Subcutaneous abdominal adipose tissue (tissue), 5 donors: ENCODE data around the gene CYP8B1.
A peak's percentile ranks its signal among the peaks of the same experiment; 100 is the strongest.

ENCODE experiments used
- H3K27ac ChIP-seq: one replicate; pipeline ENCODE4 v1.7.0; 2013; ENCODE audit warnings: low read depth, mild to moderate bottlenecking, inconsistent platforms, low read length, moderate library complexity
- H3K27me3 ChIP-seq, 5 donors: one replicate each; pipeline ENCODE4 v1.7.0; 2013; ENCODE audit warnings: low read length in 5 of 5, inconsistent platforms in 1 of 5; ENCODE audit not compliant: control insufficient read depth in 5 of 5, insufficient read depth in 4 of 5
- H3K36me3 ChIP-seq, 5 donors: one replicate each; pipeline ENCODE4 v1.7.0; 2013; ENCODE audit warnings: low read length in 5 of 5; ENCODE audit not compliant: control insufficient read depth in 5 of 5, insufficient read depth in 5 of 5
- H3K4me1 ChIP-seq, 5 donors: one replicate each; pipeline ENCODE4 v1.7.0; 2013; ENCODE audit warnings: low read length in 5 of 5, mild to moderate bottlenecking in 3 of 5, moderate library complexity in 1 of 5; ENCODE audit not compliant: control insufficient read depth in 5 of 5, insufficient read depth in 5 of 5
- H3K4me3 ChIP-seq, 5 donors: one replicate each; pipeline ENCODE4 v1.7.0; 2013; ENCODE audit warnings: low read length in 5 of 5, low read depth in 1 of 5
- H3K9ac ChIP-seq, 5 donors: one replicate each; pipeline ENCODE4 v1.7.0; 2013; ENCODE audit warnings: low read length in 5 of 5, mild to moderate bottlenecking in 4 of 5, moderate library complexity in 3 of 5
- H3K9me3 ChIP-seq, 5 donors: one replicate each; pipeline ENCODE4 v1.7.0; 2013; ENCODE audit warnings: low read length in 5 of 5; ENCODE audit not compliant: control insufficient read depth in 5 of 5
- donor health status: healthy.
- donor health status: healthy.
- donor health status: healthy.
- donor health status: healthy.
- donor health status: healthy.

Gene CYP8B1

DNA sequence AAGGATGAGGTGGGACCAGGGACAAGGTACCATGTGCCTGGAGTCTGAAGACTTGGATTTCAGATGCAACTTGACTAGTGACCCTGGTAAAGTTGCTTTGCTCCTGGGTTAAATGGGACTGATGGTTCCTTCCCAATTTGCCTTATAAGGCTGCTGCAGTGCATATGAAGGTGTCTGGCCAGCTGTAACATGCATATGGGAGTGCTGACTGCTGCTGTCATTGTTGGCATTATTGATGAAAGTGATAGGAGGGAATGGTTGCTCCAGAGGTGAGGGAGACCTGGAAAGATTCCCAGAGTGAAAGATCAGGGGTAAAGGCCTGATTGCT, 20.5 kb downstream of the CYP8B1 start:
- H3K9me3 ChIP-seq = no peaks in the 10 kb centered on the region
- no peak overlapping the region for H3K4me3 ChIP-seq
- no peaks in the 10 kb centered on the region for H3K27me3 ChIP-seq
- H3K9ac ChIP-seq = no peak overlapping the region
- peaks cover 6 to 21% (median 15%) of the 10 kb centered on the region in 5 donors for H3K4me1 ChIP-seq
- no peaks in the 10 kb centered on the region for H3K36me3 ChIP-seq
- no peak overlapping the region for H3K27ac ChIP-seq

DNA sequence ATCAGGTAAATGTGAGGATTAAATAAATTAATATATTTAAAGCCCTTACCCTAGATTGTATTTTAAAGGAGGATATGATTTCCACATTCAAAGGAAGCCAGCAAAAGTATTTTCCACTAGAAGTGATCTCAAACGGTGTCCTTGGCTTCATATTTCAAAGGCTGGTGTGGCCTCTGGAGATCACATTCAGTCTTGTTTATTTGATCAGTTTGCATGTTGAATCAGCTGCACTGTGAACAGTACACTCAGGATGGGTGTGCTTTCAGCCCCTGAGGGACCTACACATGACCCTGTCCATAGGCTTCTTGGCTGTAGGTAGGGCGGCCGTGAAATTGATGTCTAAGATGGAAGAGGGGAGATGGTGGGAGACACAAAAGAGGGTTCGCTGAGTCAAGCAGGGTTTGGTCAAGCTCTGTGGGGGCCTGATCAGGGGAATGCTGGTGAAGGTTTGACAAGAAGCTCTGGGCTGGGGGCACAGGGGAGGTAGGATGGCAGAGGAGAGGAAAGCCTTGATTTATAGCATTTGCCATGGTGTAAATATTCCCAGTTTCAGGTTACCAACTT, 21.9 kb downstream of the CYP8B1 start:
- Histone ChIP-seq H3K27ac (no peak overlapping the region), H3K9ac (no peak overlapping the region), H3K36me3 (no peaks in the 10 kb centered on the region), H3K4me1 (peaks cover 6 to 21% (median 15%) of the 10 kb centered on the region in 5 donors), H3K9me3 (no peaks in the 10 kb centered on the region), H3K27me3 (no peaks in the 10 kb centered on the region), H3K4me3 (no peak overlapping the region)

DNA sequence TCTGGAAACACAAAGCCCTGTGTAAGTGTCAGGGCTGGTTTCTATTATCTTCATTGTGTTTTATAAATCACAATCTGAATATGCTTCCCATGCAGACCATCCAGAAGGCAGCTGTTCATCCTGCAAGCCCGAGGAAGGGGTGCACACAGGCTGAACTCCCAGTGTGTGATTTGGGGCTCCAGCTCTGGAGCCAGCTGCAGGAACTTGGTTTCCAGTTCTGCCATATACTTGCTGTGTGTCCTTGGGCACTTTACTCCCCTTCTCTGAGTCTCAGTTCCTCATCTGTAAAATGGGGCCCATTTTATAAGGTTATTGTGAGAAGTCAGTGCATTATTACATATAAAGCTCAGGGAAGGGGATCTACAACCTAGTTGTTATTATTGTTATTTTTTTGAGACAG, 22.6 kb downstream of the CYP8B1 start:
- Histone ChIP-seq H3K4me3 (no peak overlapping the region), H3K27me3 (no peaks in the 10 kb centered on the region), H3K4me1 (peaks cover 6 to 21% (median 15%) of the 10 kb centered on the region in 5 donors), H3K36me3 (no peaks in the 10 kb centered on the region), H3K27ac (no peak overlapping the region), H3K9me3 (no peaks in the 10 kb centered on the region), H3K9ac (peak overlapping the region in 1 of 5 donors; percentile 34)

DNA sequence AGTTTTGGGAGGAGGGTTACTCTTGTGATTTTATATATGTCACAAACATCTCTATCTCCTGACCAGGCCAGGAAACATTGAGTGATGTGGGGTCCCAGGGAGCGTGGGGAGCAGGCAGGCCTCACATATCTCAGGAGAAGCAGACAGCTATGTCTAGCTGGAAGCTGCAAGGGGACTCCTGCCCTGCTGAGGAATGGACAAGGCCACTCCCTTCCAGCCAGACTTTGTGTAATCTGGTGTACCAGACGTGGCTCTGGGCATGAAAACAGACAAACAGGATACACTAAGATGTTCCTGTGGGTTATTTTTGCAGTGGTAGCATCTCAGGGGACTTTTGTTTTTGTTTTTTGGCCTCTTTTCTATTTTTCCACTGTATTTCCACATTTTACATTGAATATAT, 23.2 kb downstream of the CYP8B1 start:
- Histone ChIP-seq H3K9me3 (no peaks in the 10 kb centered on the region), H3K4me1 (peaks cover 6 to 24% (median 20%) of the 10 kb centered on the region in 5 donors), H3K9ac (peak overlapping the region in 3 of 5 donors; percentile 21 to 62 (median 34)), H3K4me3 (no peak overlapping the region), H3K27me3 (no peaks in the 10 kb centered on the region), H3K36me3 (no peaks in the 10 kb centered on the region), H3K27ac (peak overlapping the region; percentile 3)

DNA sequence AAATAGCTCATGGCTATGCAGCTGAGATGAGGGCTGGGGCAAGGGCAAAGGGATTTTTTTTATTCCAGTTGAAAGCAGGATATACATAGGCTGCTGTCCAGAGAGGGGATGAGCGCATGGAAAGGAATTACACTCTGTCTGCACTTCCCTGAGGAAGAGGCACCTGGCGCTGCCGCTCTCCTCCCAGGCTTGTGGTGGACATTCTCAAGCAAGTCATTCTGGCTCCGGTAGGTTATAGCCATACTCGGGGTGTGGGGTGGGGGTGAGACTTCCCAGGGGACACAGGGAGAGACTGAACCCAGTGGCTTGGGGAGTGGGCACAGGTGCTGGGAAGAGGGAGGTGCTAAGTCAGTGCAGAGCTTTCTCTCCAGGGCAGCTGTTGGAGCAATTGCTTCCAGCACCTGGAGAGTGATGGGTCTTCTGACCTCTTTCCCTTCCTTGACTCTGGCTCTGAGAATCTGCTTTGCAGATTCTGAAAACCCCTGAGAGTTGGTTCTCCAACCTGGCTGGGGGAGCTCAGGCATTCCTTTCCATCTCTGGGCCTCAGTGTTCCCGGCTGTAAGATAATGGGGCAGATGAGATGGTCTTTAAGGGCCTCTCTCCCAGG, 24.3 kb downstream of the CYP8B1 start:
- Histone ChIP-seq H3K4me1 (peaks cover 8 to 35% (median 30%) of the 10 kb centered on the region in 5 donors), H3K27ac (no peak overlapping the region), H3K9me3 (no peaks in the 10 kb centered on the region), H3K36me3 (no peaks in the 10 kb centered on the region), H3K9ac (no peak overlapping the region), H3K27me3 (no peaks in the 10 kb centered on the region), H3K4me3 (no peak overlapping the region)

DNA sequence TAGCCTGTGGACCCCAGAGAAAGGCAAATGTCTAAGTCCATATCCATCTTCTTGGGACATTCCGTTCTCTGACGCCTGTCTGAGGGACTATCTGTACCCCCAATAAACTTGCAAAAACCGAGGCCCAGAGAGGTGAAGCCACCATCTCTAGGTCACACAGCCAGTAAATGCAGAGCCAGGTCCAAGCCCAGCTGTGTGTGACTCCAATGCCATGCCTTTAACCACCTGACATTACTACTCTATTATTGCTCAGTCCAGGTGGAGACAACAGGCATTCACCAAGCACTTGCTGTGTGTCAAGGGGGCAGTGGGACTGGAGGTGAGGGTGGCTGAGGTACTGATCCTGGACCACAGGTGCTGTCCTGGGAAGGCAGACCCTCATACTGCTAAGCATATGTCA, 25.4 kb downstream of the CYP8B1 start:
- no peak overlapping the region for H3K27ac ChIP-seq
- no peak overlapping the region for H3K4me3 ChIP-seq

DNA sequence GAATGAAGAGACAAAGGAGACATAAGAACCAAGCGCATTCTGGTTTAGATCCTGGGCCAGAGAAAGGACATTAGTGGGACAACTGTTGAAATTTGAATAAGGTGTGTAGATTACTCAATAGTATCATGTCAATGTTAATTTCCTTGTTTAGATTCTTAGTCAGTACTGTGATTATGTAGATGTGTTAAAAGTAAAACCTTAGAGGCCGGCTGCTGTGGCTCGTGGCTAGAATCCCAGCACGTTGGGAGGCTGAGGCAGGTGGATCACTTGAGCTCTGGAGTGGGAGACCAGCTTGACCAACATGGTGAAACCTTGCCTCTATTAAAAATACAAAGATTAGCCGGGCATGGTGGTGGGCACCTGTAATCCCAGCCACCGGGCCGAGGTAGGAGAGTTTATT, 26.7 kb downstream of the CYP8B1 start:
- Histone ChIP-seq H3K36me3 (no peaks in the 10 kb centered on the region), H3K9me3 (no peaks in the 10 kb centered on the region), H3K27me3 (no peaks in the 10 kb centered on the region), H3K4me1 (peaks cover 10 to 45% (median 36%) of the 10 kb centered on the region in 5 donors), H3K27ac (no peak overlapping the region), H3K9ac (no peak overlapping the region), H3K4me3 (no peak overlapping the region)

More for the DNA sequence above, 25.4 kb downstream of the CYP8B1 start:
- Histone ChIP-seq H3K9me3 (no peaks in the 10 kb centered on the region), H3K27me3 (no peaks in the 10 kb centered on the region), H3K9ac (no peak overlapping the region), H3K36me3 (no peaks in the 10 kb centered on the region), H3K4me1 (peaks cover 10 to 40% (median 36%) of the 10 kb centered on the region in 5 donors)

DNA sequence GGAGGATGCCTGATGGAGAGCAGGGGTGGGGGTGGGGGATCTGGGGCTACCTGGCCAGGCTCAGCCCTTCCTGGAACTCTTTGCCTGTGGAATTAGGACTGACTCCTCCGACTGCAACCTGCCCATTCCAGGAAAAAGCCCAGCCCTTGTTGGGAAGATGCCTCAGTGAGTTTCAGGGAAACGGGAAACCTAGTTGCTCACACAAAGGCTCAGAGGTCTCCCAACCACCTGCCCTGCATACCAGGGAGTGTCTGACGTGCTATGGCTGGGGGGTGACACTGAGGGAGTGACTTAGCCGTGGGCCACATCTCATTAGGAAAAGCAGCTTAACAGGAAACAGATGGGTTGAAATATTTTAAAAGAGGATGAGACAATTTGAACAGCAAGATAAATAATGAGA, 27.9 kb downstream of the CYP8B1 start:
- Histone ChIP-seq H3K36me3 (no peaks in the 10 kb centered on the region), H3K4me1 (peaks cover 10 to 45% (median 38%) of the 10 kb centered on the region in 5 donors), H3K27ac (peak overlapping the region; percentile 50), H3K4me3 (no peak overlapping the region), H3K27me3 (no peaks in the 10 kb centered on the region), H3K9ac (no peak overlapping the region), H3K9me3 (no peaks in the 10 kb centered on the region)

DNA sequence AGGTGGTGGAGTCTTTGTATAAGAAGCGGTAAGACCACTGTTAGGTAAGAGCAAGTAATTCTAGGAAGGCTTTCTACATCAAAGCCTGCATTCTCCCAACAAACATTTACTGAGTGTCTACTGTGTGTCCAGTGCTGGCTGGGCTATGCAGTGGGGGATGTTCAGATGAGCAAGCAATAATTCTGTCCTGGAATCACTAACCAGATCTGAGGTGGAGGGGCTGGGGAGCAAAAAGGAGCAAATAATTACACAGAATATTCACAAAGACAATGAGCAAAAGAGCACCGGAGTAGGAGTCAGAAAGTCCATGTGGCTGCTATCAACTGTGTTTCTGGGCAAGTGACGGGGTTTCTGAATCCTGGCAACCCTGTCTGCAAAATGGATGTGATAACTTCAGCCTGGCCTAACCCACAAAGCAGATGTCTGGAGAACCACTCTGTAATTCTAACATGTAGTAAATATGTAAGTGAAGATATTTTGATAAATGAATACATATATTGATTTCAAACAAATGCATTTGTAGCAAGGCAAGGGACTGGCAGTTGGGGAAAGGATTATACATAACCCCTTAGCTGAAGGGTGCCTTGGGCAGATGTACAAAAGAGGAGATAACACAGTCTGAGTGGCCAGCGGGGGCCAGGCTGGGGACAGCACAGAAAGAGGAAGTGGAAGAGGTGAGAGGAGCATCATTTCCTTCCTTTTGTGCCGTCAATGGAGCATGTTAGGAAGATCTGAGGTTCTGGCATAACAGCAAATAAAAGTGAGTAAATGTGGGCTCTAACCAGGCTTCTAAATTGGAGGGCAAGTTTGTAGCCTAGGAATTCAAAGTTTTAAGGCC, 28.8 kb downstream of the CYP8B1 start:
- Histone ChIP-seq H3K27ac (peak overlapping the region; percentile 50), H3K9ac (peak overlapping the region in 2 of 5 donors; percentile 1 to 38), H3K36me3 (no peaks in the 10 kb centered on the region), H3K27me3 (no peaks in the 10 kb centered on the region), H3K4me3 (no peak overlapping the region), H3K4me1 (peaks cover 3 to 37% (median 30%) of the 10 kb centered on the region in 5 donors), H3K9me3 (no peaks in the 10 kb centered on the region)

DNA sequence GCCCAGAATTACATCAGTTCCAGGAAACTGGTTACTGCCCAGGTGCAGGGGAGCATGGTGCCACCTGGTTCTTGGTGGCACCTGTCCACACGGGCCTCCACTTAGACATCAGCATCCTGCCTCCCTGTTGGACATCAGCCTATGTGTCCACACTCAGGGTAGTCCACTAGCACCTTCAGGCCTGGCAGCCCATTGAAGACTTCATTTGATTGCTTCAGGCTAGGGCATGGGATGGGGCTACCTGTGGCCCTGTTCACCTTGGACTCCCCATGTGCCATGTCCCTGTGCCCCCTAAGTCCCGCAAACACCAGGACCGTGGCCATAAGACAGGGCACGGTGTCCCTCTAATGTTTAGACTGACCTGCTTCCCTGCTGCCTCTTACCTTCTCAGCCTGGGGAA, 30.9 kb downstream of the CYP8B1 start:
- H3K9ac ChIP-seq = no peak overlapping the region
- no peak overlapping the region for H3K4me3 ChIP-seq
- H3K27me3 ChIP-seq = no peaks in the 10 kb centered on the region
- no peaks in the 10 kb centered on the region for H3K9me3 ChIP-seq
- no peaks in the 10 kb centered on the region for H3K36me3 ChIP-seq
- peaks cover 3 to 33% (median 24%) of the 10 kb centered on the region in 5 donors for H3K4me1 ChIP-seq
- peak overlapping the region; percentile 23 for H3K27ac ChIP-seq
